ENCODE measurements around the gene ISL2. TPM values are rescaled to one million over a fixed set of nuclear protein-coding genes. Genes with fewer than 3 reads are reported as not detected.

ISL2 gene
- total and polyA plus RNA-seq, 4 donors, result not detected

DNA sequence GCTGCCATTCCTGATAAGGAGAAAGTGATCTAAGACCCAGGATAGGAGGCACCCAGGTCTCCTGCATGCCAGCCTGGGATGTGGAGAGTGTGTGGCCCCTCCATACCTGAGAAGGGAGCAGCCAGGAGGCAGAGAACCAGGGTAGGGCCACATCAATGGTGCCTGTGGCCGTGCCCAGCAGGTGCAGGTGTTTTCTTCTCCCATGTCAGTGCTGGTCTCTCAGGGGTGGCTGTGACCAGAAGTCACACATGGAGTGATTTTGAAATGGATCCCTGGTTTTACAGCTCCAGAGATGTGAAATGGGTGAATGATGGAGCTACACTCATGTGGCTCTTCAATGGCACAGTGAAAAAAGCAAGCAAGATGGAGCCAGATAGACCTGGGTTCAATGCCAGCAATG, 3.3 kb upstream of the ISL2 start:
- WGBS, 2 donors, result 92 to 97% methylated on average over 1 of the region's 1 CpG
- no peak overlapping the region for H3K27ac ChIP-seq (ENCODE audit: low read depth in 1 of 2, low read length in 2 of 2)
- no peaks in the 10 kb centered on the region for H3K9me3 ChIP-seq (ENCODE audit: control insufficient read depth, low read length)
- peak in 1 of 2 donors; percentile 27 for DNase-seq
- no peaks in the 10 kb centered on the region for H3K27me3 ChIP-seq (ENCODE audit: control insufficient read depth in 1 of 2, insufficient read depth in 2 of 2, low read length in 1 of 2)
- no peaks in the 10 kb centered on the region for H3K4me1 ChIP-seq (ENCODE audit: control insufficient read depth in 1 of 2, insufficient read depth in 2 of 2, low read length in 2 of 2)
- ATAC-seq (ENCODE audit: low FRiP score), result no peak
- H3K36me3 ChIP-seq (ENCODE audit: control insufficient read depth in 1 of 2, insufficient read depth in 2 of 2, low read length in 1 of 2), result no peaks in the 10 kb centered on the region
- intact Hi-C loops (cut with DNase I), result loop anchor here in 1 of 2 donors (5.0 kb wide), 1 partner anchor 141 kb away; no protein-coding TSS in a partner anchor
- no peak overlapping the region for H3K4me3 ChIP-seq (ENCODE audit: low read length in 2 of 2)

DNA sequence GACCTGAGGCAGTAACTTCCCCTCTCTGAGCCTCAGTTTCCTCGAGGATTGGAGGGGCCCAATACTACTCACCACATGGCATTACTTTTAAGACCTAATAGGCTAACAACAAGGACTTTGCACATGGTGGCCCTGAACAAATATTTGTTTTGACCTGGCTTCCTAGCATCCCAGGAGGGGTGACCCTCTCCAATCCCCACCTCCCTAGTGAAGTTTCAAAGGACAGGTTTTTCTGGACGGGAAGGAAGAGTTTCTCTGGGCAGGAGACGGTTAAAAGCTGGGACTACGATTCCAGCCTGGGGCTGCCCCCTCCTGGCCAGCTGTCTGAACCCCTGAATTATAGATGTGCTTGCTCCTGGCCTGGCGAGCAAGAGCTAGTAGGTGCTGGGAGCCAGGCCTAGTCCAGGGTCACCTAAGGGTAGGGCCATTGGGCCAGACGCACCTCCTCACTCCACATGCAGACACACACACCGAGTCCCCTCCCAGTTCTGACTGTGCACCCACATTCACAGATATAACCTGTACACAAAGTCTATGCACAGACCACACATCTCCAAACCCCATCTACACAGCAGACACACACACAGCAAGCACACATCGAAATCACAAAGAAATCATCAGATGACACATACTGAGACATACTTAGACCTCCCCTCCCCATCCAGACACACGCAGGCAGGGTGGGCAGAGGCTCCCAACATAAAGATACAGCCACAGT, 2.7 kb upstream of the ISL2 start:
- ATAC-seq (ENCODE audit: low FRiP score) (no peak), DNase-seq (no peak)
- Histone ChIP-seq H3K36me3 (ENCODE audit: control insufficient read depth in 1 of 2, insufficient read depth in 2 of 2, low read length in 1 of 2) (no peaks in the 10 kb centered on the region), H3K4me1 (ENCODE audit: control insufficient read depth in 1 of 2, insufficient read depth in 2 of 2, low read length in 2 of 2) (no peaks in the 10 kb centered on the region), H3K4me3 (ENCODE audit: low read length in 2 of 2) (no peak overlapping the region), H3K9me3 (ENCODE audit: control insufficient read depth, low read length) (no peaks in the 10 kb centered on the region), H3K27ac (ENCODE audit: low read depth in 1 of 2, low read length in 2 of 2) (no peak overlapping the region), H3K27me3 (ENCODE audit: control insufficient read depth in 1 of 2, insufficient read depth in 2 of 2, low read length in 1 of 2) (no peaks in the 10 kb centered on the region)
- intact Hi-C loops (cut with DNase I), result loop anchor here in 1 of 2 donors (5.0 kb wide), 1 partner anchor 142 kb away; no protein-coding TSS in a partner anchor
- WGBS, 2 donors, result 68 to 71% methylated on average over 9 of the region's 9 CpGs

DNA sequence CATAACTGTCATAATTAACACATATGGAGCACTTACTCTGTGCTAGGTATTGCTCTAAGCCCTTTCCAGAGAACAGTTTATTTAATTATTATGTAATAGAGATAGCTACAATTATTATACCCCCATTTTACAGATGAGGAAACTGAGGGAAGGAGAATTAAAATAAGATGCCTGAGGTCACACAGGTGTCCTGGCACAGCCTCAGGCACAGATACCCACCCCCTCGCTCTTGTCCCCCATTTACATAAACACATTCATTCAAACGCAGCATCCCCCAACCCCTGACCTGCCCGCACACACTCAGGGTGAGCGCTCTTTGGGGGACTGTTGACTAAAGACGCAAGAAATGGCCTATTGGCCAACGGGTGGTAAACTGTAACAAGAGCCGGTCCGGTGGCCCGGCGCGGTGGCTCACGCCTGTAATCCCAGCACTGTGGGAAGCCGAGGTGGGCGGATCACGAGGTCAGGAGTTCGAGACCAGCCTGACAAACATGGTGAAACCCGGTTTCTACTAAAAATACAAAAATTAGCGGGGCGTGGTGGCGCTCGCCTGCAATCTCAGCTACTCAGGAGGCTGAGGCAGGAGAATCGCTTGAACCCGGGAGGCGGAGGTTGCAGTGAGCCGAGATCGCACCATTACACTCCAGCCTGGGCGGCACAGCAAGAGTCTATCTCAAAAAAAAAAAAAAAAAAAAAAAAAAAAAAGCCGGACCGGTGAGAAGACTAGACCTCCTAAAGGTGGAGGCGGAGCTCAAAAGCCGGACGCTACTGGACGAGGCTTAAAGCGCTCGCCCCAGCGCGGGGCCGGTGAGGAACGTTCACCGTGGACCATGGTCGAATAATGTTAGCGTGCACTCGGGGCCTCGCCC, 1.9 kb upstream of the ISL2 start:
- DNase-seq (peak in 1 of 2 donors; percentile 38), ATAC-seq (ENCODE audit: low FRiP score) (no peak)
- Histone ChIP-seq H3K27ac (ENCODE audit: low read depth in 1 of 2, low read length in 2 of 2) (no peak overlapping the region), H3K9me3 (ENCODE audit: control insufficient read depth, low read length) (no peaks in the 10 kb centered on the region), H3K27me3 (ENCODE audit: control insufficient read depth in 1 of 2, insufficient read depth in 2 of 2, low read length in 1 of 2) (no peaks in the 10 kb centered on the region), H3K36me3 (ENCODE audit: control insufficient read depth in 1 of 2, insufficient read depth in 2 of 2, low read length in 1 of 2) (no peaks in the 10 kb centered on the region), H3K4me3 (ENCODE audit: low read length in 2 of 2) (no peak overlapping the region), H3K4me1 (ENCODE audit: control insufficient read depth in 1 of 2, insufficient read depth in 2 of 2, low read length in 2 of 2) (no peaks in the 10 kb centered on the region)
- 29 to 30% methylated on average over 41 to 44 of the region's 44 CpGs for WGBS, 2 donors
- intact Hi-C loops (cut with DNase I), result loop anchor here in 1 of 2 donors (5.0 kb wide), 1 partner anchor 142 kb away; no protein-coding TSS in a partner anchor

DNA sequence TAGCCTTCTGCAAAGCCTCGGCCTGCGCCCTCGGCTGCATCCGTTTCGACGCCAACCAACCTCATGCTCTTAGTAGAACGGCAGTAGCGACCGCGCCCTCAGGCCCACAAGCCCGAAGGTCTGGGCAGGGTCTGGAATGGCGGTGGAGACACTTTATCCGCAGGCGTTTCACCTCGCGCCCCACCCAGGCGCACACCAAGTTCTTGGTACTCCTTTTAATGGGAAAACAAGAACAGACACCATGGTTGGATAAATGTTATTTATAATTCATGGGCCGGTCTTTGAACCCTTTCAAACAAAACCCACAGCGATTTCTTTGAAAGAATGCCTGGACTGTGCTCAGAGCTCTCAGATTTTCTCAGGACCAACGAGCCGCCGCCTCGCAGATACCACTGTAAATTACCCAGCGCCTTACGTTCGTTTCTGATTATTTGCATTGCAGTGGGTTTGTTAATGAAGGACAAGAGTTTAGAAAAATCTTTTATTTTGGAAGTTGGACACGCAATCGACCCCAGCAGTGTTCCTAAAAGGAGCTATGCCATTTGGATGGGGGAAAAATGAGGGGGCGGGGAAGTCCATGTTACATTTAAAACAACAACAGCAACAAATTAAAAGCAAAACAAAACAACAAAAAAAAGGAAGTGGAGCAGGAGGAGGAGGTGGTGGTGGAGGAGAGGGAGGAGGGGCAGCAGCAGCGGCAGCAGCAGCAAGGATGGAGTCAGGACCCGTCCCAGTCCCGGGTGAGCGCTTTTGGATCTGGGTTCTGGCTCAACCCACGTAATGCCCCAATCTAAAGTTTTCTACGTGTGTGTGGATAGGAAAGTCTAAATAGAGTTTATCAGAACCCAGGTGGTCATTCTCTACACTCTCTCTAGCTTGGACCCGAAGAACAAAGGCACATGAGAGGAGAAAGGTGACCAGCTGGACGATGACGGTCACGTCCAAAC, 993 bp upstream of the ISL2 start:
- no peaks in the 10 kb centered on the region for H3K27me3 ChIP-seq (ENCODE audit: control insufficient read depth in 1 of 2, insufficient read depth in 2 of 2, low read length in 1 of 2)
- no peak for ATAC-seq (ENCODE audit: low FRiP score)
- H3K9me3 ChIP-seq (ENCODE audit: control insufficient read depth, low read length), result no peaks in the 10 kb centered on the region
- H3K4me1 ChIP-seq (ENCODE audit: control insufficient read depth in 1 of 2, insufficient read depth in 2 of 2, low read length in 2 of 2), result no peaks in the 10 kb centered on the region
- H3K27ac ChIP-seq (ENCODE audit: low read depth in 1 of 2, low read length in 2 of 2), result no peak overlapping the region
- 14 to 18% methylated on average over 39 of the region's 39 CpGs for WGBS, 2 donors
- H3K4me3 ChIP-seq (ENCODE audit: low read length in 2 of 2), result no peak overlapping the region
- intact Hi-C loops (cut with DNase I), result no loop called here
- H3K36me3 ChIP-seq (ENCODE audit: control insufficient read depth in 1 of 2, insufficient read depth in 2 of 2, low read length in 1 of 2), result no peaks in the 10 kb centered on the region
- DNase-seq, result no peak

DNA sequence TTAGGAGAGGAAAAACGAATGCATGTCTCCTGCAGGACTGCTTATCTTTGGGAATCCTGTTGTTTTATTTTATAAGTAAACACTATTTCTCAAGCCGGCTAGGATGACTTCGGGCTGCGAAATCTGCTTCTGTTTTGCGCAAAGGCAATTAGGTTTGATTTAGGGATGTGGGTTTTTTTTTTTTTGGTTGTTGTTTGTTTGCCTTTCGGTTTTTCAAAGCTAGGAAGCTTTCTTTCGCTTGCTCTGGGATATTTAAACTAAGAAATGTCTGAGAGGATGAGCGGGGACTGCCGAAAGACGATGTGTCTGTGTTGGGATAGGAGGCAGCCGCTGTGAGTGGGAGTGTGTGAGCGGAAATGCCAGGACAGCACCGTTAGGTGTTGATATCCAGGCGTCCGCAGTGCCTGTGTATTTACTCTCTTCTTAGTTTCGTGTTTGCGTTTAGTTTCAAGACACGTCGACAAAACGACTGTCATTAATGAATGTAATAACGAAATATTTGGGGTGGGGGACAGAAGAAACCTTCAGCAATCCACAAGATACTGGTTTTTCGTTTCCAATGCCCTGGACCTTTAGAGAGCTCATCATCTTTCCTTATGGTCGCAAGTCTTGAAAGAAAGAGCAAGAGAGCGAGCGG, 604 bp downstream of the ISL2 start:
- WGBS, 2 donors, result 14 to 19% methylated on average over 25 of the region's 25 CpGs
- ATAC-seq (ENCODE audit: low FRiP score) (no peak), DNase-seq (no peak)
- Histone ChIP-seq H3K27ac (ENCODE audit: low read depth in 1 of 2, low read length in 2 of 2) (no peak overlapping the region), H3K36me3 (ENCODE audit: control insufficient read depth in 1 of 2, insufficient read depth in 2 of 2, low read length in 1 of 2) (no peaks in the 10 kb centered on the region), H3K9me3 (ENCODE audit: control insufficient read depth, low read length) (no peaks in the 10 kb centered on the region), H3K4me1 (ENCODE audit: control insufficient read depth in 1 of 2, insufficient read depth in 2 of 2, low read length in 2 of 2) (no peaks in the 10 kb centered on the region), H3K27me3 (ENCODE audit: control insufficient read depth in 1 of 2, insufficient read depth in 2 of 2, low read length in 1 of 2) (no peaks in the 10 kb centered on the region), H3K4me3 (ENCODE audit: low read length in 2 of 2) (no peak overlapping the region)
- intact Hi-C loops (cut with DNase I), result no loop called here

DNA sequence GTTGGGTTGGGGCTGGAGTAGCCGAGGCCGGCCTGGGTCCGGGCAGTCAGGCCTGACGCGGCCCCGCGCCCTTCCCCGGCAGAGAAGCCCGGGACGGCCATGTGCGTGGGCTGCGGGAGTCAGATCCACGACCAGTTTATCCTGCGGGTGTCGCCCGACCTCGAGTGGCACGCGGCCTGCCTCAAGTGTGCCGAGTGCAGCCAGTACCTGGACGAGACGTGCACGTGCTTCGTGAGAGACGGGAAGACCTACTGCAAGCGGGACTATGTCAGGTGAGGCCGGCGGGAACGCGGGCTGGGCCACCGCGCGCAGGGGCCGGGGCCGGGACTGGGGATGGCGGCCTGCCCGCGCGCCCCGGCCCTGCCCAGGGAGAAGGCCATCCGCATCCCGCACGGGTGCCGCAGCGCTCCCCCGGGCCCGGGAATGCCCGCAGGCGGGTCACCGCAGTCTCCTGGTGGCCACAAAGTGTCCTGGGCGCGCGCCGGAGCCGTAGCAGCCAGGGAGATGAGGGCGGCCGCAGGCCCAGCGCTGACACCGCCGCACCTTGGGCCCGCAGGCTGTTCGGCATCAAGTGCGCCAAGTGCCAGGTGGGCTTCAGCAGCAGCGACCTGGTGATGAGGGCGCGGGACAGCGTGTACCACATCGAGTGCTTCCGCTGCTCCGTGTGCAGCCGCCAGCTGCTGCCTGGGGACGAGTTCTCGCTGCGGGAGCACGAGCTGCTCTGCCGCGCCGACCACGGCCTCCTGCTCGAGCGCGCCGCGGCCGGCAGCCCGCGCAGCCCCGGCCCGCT, 1.3 kb downstream of the ISL2 start:
- Histone ChIP-seq H3K36me3 (ENCODE audit: control insufficient read depth in 1 of 2, insufficient read depth in 2 of 2, low read length in 1 of 2) (no peaks in the 10 kb centered on the region), H3K4me1 (ENCODE audit: control insufficient read depth in 1 of 2, insufficient read depth in 2 of 2, low read length in 2 of 2) (no peaks in the 10 kb centered on the region), H3K9me3 (ENCODE audit: control insufficient read depth, low read length) (no peaks in the 10 kb centered on the region), H3K4me3 (ENCODE audit: low read length in 2 of 2) (no peak overlapping the region), H3K27ac (ENCODE audit: low read depth in 1 of 2, low read length in 2 of 2) (no peak overlapping the region), H3K27me3 (ENCODE audit: control insufficient read depth in 1 of 2, insufficient read depth in 2 of 2, low read length in 1 of 2) (no peaks in the 10 kb centered on the region)
- ATAC-seq (ENCODE audit: low FRiP score), result no peak
- intact Hi-C loops (cut with DNase I), result no loop called here
- DNase-seq, result no peak
- WGBS, 2 donors, result 8 to 11% methylated on average over 72 to 89 of the region's 89 CpGs

DNA sequence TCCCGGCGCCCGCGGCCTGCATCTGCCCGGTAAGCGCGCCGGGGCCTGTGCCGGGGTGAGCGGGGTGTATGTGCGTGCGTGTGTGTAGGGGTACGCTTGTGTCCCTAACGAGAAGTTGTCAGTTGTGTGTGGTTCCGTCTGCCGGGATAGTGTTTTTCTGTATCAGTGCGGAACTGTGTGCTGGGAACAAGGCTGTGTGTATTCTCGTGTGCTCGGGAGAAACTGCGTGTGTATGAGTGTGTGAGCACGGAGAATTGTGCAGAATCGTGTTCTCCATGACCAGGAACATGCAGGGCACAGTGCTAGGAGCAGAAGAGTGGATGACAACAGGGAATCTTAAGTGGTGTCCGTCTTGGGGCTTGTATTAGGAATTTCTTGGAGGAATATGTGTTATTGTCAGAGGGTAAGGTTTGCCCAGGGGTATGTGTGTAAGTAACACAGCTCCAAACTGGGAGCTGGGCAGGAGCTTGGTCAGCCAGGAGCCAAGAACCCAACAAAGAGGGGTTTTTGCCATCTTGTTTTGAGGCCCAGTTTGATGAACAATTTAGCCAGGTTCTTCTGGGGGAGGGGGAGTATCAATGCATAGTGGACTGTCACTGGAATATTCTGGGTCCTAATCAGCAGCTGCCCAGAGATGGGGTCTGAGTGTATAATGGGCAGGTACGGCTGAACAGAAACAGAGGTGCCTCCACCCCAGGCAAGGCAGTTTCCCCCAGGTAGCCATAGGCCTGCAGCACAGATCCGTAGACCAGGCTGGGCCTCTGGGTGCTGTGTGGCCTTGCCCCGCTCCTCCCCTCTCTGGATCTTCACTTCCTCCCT, 2.1 kb downstream of the ISL2 start:
- H3K27ac ChIP-seq (ENCODE audit: low read depth in 1 of 2, low read length in 2 of 2), result no peak overlapping the region
- intact Hi-C loops (cut with DNase I), result no loop called here
- no peaks in the 10 kb centered on the region for H3K4me1 ChIP-seq (ENCODE audit: control insufficient read depth in 1 of 2, insufficient read depth in 2 of 2, low read length in 2 of 2)
- DNase-seq, result no peak
- no peak for ATAC-seq (ENCODE audit: low FRiP score)
- 52 to 54% methylated on average over 26 of the region's 26 CpGs for WGBS, 2 donors
- no peaks in the 10 kb centered on the region for H3K9me3 ChIP-seq (ENCODE audit: control insufficient read depth, low read length)
- H3K27me3 ChIP-seq (ENCODE audit: control insufficient read depth in 1 of 2, insufficient read depth in 2 of 2, low read length in 1 of 2), result no peaks in the 10 kb centered on the region
- no peak overlapping the region for H3K4me3 ChIP-seq (ENCODE audit: low read length in 2 of 2)
- H3K36me3 ChIP-seq (ENCODE audit: control insufficient read depth in 1 of 2, insufficient read depth in 2 of 2, low read length in 1 of 2), result no peaks in the 10 kb centered on the region

Measured in aorta (tissue), 5 donors.